Ectodermal cell (in vitro differentiated cells): Measurements from ENCODE around the gene TOM1L2.

ENCODE experiments used
- H3K27ac ChIP-seq: 2 replicates; pipeline ENCODE4 v1.7.0; 2013; ENCODE audit warnings: mild to moderate bottlenecking, low read depth, low read length; ENCODE audit not compliant: insufficient read depth, poor library complexity, severe bottlenecking
- H3K27me3 ChIP-seq: 2 replicates; pipeline ENCODE4 v1.7.0; 2013; ENCODE audit warnings: mild to moderate bottlenecking, low read length; ENCODE audit not compliant: insufficient read depth, control insufficient read depth, poor library complexity, severe bottlenecking
- H3K36me3 ChIP-seq: one replicate; pipeline ENCODE4 v1.7.0; 2013; ENCODE audit warnings: low read length; ENCODE audit not compliant: control insufficient read depth, insufficient read depth
- H3K4me1 ChIP-seq: one replicate; pipeline ENCODE4 v1.7.0; 2013; ENCODE audit warnings: low read length; ENCODE audit not compliant: control insufficient read depth, insufficient read depth
- H3K4me3 ChIP-seq: 2 replicates; pipeline ENCODE4 v1.7.0; 2013; ENCODE audit warnings: low read depth, low read length, control low read depth; ENCODE audit not compliant: insufficient read depth
- H3K9me3 ChIP-seq: 2 replicates; pipeline ENCODE4 v1.7.0; 2013; ENCODE audit warnings: mild to moderate bottlenecking, low read length, moderate library complexity; ENCODE audit not compliant: control insufficient read depth
- WGBS, 2 experiments: methylation state at CpG; one replicate each; pipeline ENCODE4 v1.1.7; 2013; ENCODE audit warnings: missing lambda C conversion rate in 2 of 2; 5-methylcytosine and 5-hydroxymethylcytosine counted together

TOM1L2 gene

GRCh38 chr17:17815062-17815406, 157.2 kb downstream of the TOM1L2 start:
- 94 to 95% methylated on average over 8 of the region's 8 CpGs for WGBS, 2 experiments
- Histone ChIP-seq H3K27ac (no peak overlapping the region), H3K36me3 (peaks cover 7% of the 10 kb centered on the region)

GRCh38 chr17:17814162-17815061, 157.8 kb downstream of the TOM1L2 start:
- H3K4me3 ChIP-seq: no peak overlapping the region
- peaks cover 17% of the 10 kb centered on the region for H3K4me1 ChIP-seq
- no peaks in the 10 kb centered on the region for H3K9me3 ChIP-seq
- H3K27me3 ChIP-seq: peaks cover 17% of the 10 kb centered on the region
- 95 to 96% methylated on average over 20 of the region's 20 CpGs for WGBS, 2 experiments
- H3K36me3 ChIP-seq: peaks cover 7% of the 10 kb centered on the region
- H3K27ac ChIP-seq: no peak overlapping the region

More at GRCh38 chr17:17815062-17815406, 157.2 kb downstream of the TOM1L2 start:
- Histone ChIP-seq H3K4me1 (peaks cover 14% of the 10 kb centered on the region), H3K27me3 (peaks cover 11% of the 10 kb centered on the region), H3K4me3 (no peak overlapping the region), H3K9me3 (no peaks in the 10 kb centered on the region)

GRCh38 chr17:17813725-17814095, 158.5 kb downstream of the TOM1L2 start:
- Histone ChIP-seq H3K4me3 (no peak overlapping the region), H3K36me3 (peaks cover 7% of the 10 kb centered on the region), H3K9me3 (no peaks in the 10 kb centered on the region), H3K27ac (no peak overlapping the region), H3K27me3 (peaks cover 24% of the 10 kb centered on the region), H3K4me1 (peaks cover 17% of the 10 kb centered on the region)
- 93 to 96% methylated on average over 16 of the region's 16 CpGs for WGBS, 2 experiments

DNA sequence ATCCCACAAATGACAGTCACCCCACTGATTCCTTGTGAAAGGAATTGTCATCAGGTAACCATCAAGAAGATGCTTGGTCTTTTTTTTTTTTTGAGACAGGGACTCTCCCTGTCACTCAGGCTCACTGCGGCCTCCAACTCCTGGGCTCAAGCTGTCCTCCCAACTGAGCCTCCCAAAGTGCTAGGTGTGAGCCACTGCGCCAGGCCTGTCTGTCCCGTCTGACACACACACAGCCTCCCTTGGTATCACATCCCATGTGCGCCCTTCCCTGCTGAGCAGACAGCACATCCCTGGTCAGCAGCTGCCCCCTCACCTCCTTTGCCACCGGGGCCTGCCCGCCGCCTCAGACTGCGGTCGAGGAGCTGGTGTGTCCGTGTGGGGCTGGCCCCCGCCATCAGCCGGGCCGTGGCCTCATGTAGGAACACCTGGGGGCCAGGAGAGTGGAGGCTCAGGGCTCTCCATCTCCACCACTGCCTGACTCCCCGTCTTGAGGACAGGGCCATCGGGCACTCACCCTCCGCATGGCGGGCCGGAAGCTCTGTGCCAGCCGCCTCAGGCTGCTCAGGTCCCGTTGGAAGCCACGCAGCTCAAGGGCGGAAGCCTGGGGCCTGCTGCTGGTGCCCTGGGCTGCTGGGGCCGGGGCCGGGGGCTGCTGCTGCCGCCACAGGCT, 159.0 kb downstream of the TOM1L2 start:
- 95 to 96% methylated on average over 25 of the region's 25 CpGs for WGBS, 2 experiments

GRCh38 chr17:17812211-17813054, 159.8 kb downstream of the TOM1L2 start:
- H3K27me3 ChIP-seq: peaks cover 28% of the 10 kb centered on the region
- peaks cover 17% of the 10 kb centered on the region for H3K4me1 ChIP-seq
- peaks cover 7% of the 10 kb centered on the region for H3K36me3 ChIP-seq
- 66 to 67% methylated on average over 59 of the region's 59 CpGs for WGBS, 2 experiments
- H3K9me3 ChIP-seq: no peaks in the 10 kb centered on the region
- H3K27ac ChIP-seq: no peak overlapping the region
- H3K4me3 ChIP-seq: no peak overlapping the region

More for the DNA sequence above, 159.0 kb downstream of the TOM1L2 start:
- H3K9me3 ChIP-seq: no peaks in the 10 kb centered on the region
- peaks cover 7% of the 10 kb centered on the region for H3K36me3 ChIP-seq
- H3K27me3 ChIP-seq: peaks cover 28% of the 10 kb centered on the region
- no peak overlapping the region for H3K27ac ChIP-seq
- peaks cover 17% of the 10 kb centered on the region for H3K4me1 ChIP-seq
- H3K4me3 ChIP-seq: no peak overlapping the region

DNA sequence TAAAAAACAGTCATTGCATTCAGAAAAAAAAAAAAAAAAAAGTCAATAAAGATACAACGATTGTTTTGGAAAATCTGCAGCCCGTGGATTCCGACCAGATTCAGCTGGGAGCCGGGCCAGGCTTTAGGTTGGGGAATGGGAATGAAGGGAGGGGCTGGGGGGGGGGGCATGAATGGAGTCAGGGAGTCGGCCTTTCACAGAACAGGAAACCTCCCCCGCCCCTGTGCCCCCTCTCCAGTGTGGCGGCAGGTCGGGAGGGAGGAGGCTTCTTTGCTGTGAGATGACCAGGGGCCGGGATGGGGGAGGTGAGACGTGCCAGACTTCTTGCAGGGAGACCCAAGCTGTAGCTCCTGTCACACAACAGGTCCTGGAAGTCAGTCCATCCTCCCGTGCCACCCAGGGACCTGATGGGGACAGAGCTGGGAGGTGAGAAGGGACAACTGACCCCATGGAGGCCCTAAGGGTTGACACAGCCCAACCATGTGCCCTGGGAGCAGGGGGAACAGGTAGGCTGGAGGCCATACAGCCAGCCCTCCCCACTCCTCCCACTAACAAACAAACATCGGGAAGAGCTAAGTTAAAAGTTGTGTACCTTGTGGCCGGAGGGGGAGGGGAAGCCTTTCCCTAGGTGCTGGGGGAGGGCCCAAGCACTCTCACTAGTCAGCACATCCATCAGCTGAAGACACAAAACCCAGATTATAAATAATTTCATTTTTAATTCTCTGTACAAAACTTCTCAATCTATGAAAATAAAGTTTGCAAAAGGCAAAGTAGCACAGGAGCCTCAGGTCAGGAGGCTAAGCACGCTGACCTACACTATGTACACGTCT, 160.6 kb downstream of the TOM1L2 start:
- peaks cover 28% of the 10 kb centered on the region for H3K27me3 ChIP-seq
- H3K4me1 ChIP-seq: peaks cover 17% of the 10 kb centered on the region
- peaks cover 3% of the 10 kb centered on the region for H3K36me3 ChIP-seq
- no peaks in the 10 kb centered on the region for H3K9me3 ChIP-seq
- no peak overlapping the region for H3K27ac ChIP-seq
- no peak overlapping the region for H3K4me3 ChIP-seq
- 34 to 42% methylated on average over 14 of the region's 15 CpGs for WGBS, 2 experiments

DNA sequence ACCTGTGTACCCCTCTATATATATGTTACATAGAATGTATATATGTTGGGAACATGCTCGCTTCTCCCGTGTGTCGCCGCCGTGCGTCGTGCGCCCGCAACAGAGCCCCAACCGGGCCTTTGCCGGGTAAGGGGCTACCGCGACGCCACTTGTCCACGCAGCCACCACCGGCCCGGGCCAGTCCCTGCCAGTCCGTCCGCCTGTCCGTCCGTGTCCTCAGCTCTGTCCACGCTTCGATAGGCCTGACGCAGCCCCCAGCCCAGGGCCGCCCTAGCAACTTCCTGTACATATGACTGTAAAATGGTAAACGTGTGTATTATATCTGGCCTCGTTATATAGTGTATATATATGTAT, 161.3 kb downstream of the TOM1L2 start:
- peaks cover 3% of the 10 kb centered on the region for H3K36me3 ChIP-seq
- no peak overlapping the region for H3K4me3 ChIP-seq
- 39 to 46% methylated on average over 25 of the region's 27 CpGs for WGBS, 2 experiments

GRCh38 chr17:17810084-17810894, 161.9 kb downstream of the TOM1L2 start:
- H3K9me3 ChIP-seq: no peaks in the 10 kb centered on the region
- H3K36me3 ChIP-seq: peaks cover 7% of the 10 kb centered on the region
- H3K27ac ChIP-seq: no peak overlapping the region
- H3K4me1 ChIP-seq: peaks cover 17% of the 10 kb centered on the region
- H3K27me3 ChIP-seq: peaks cover 28% of the 10 kb centered on the region
- peak overlapping the region; percentile 32 for H3K4me3 ChIP-seq
- 4 to 5% methylated on average over 66 to 68 of the region's 68 CpGs for WGBS, 2 experiments

More for the DNA sequence above, 161.3 kb downstream of the TOM1L2 start:
- no peak overlapping the region for H3K27ac ChIP-seq
- H3K27me3 ChIP-seq: peaks cover 28% of the 10 kb centered on the region
- H3K9me3 ChIP-seq: no peaks in the 10 kb centered on the region
- peaks cover 17% of the 10 kb centered on the region for H3K4me1 ChIP-seq

GRCh38 chr17:17809531-17810083, 162.6 kb downstream of the TOM1L2 start:
- peaks cover 7% of the 10 kb centered on the region for H3K36me3 ChIP-seq
- peak overlapping the region; percentile 32 for H3K4me3 ChIP-seq
- 1% methylated on average over 52 of the region's 52 CpGs for WGBS, 2 experiments
- H3K9me3 ChIP-seq: no peaks in the 10 kb centered on the region
- no peak overlapping the region for H3K27ac ChIP-seq
- H3K27me3 ChIP-seq: peaks cover 28% of the 10 kb centered on the region
- H3K4me1 ChIP-seq: peaks cover 17% of the 10 kb centered on the region
